HAP-1 (cell line): ENCODE measurements around the gene CACNA1H.
"Not testable (repeated sequence)": the region's sequence is repeated elsewhere in the genome, so short reads cannot be mapped to it uniquely, and the experiment has no call there.

Experiments used
- DNase-seq, 2 experiments: peaks; one replicate each; pipeline ENCODE4 v3.0.0-alpha.2; 2016 to 2020; ENCODE audit warnings: low spot score in 2 of 2
- H3K27me3 ChIP-seq: fragments of 250-450 bp; sonication (Bioruptor Pico); 2 replicates; pipeline ENCODE4 v1.5.1; 2020; ENCODE audit warnings: low read depth, mild to moderate bottlenecking, moderate library complexity
- H3K36me3 ChIP-seq: fragments of 250-450 bp; sonication (Bioruptor Pico); replicated peaks from 2 replicates; pipeline ENCODE4 v1.5.1; 2020; ENCODE audit warnings: mild to moderate bottlenecking
- H3K4me1 ChIP-seq: fragments of 250-450 bp; sonication (Bioruptor Pico); 2 replicates; pipeline ENCODE4 v1.5.1; 2020; ENCODE audit warnings: mild to moderate bottlenecking
- H3K4me3 ChIP-seq: fragments of 250-450 bp; sonication (Bioruptor Pico); 2 replicates; pipeline ENCODE4 v1.5.1; 2020; ENCODE audit warnings: mild to moderate bottlenecking, moderate library complexity
- H3K9me3 ChIP-seq: fragments of 250-450 bp; sonication (Bioruptor Pico); 2 replicates; pipeline ENCODE4 v1.5.1; 2020; ENCODE audit warnings: mild to moderate bottlenecking, moderate library complexity
- in situ Hi-C: fragments of 300-500 bp; cut with MboI; formaldehyde crosslinking; loops from 3 replicates; pipeline ENCODE4 v1.14.3; 2020; ENCODE audit warnings: low sequenced_read_pairs, inconsistent platforms, mixed read lengths

CACNA1H gene

DNA sequence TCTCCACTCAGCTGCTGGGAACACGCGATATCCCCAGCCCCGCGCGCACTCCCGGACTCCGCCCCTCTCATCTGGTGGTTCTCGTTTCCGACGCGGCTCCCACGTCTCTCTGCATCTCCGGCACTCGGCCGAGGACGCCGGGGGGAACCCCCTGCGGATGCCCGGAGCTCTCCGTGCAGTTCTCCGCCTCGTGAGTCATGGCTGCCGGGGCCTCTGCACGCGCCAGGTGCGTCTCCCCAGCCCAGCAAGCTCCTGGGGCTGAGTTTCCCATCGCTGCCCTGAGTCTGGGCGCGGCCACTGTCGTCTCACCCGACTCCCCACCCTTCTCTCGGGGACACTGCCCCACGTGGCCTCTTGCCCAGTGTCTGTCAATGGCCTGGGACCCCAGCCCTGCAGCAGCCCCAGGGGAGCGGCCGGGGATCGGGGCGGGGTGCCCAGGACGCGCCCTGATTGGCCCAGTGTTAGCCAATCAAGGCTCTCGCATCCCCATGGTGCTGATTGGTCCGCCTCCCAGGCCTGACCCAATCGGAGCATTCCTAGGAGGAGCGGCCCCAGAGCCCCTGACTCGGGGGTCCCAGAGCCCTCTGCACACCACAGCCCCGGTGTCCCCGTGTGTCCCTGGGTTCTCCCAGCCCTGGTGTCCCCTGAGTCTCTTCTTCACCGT lies 100.9 kb downstream of the CACNA1H start:
- DNase-seq, H3K27me3 ChIP-seq, H3K9me3 ChIP-seq, H3K36me3 ChIP-seq, H3K4me1 ChIP-seq, in situ Hi-C loops, H3K4me3 ChIP-seq: not testable (repeated sequence)

DNA sequence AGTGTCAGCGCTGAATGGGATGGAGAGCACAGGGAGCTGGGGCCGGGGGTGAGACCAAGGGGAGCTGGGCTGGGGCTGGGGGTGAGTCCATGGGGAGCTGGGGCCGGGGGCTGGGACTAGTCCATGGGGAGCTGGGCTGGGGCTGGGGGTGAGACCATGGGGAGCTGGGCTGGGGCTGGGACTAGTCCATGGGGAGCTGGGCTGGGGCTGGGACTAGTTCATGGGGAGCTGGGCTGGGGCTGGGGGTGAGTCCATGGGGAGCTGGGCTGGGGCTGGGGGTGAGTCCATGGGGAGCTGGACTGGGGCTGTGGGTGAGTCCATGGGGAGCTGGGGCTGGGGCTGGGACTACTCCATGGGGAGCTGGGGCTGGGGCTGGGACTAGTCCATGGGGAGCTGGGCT lies 101.9 kb downstream of the CACNA1H start:
- H3K36me3 ChIP-seq, in situ Hi-C loops, H3K4me1 ChIP-seq, H3K27me3 ChIP-seq, H3K4me3 ChIP-seq, H3K9me3 ChIP-seq: not testable (repeated sequence)
- peak in 1 of 2 experiments; percentile 6 for DNase-seq

DNA sequence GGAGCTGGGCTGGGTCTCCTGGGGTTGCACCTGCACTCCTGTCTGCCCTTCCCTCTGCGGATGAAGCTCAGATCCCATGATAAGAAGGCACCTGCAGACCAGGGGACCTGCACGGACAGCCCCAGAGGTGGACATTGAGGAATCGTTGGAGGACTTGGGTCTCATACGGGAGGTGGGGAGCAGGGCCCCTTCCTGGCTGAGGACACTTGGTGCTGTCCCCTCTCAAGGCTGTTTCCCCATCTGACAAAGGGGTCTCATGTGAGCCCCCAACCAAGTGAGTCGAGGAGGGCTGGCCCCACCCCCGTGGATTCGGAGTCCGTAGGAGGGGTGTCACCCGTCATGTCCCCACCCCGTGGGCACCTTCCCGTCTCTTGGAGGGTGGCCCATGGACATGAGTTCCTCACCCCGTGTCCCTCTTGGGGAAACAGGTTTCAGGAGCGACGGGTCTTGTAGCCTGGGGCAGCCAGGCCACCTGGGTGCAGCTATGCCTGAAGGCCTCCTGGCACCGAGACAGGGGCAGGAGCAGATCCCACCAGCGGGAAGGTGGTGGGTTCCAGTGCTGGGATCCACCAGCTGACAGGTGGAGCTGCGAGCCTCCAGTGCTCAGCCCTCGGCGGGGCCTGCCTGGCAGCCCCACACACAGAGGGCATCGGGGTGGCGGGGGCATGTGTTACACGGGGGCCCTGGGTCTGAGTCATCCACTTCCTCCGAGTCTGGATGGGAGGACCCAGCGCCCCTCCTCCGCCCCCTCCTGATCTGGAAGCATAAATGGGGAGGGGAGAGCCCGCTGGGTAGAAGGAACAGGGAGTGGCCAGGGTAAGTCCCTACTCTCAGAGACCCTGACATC lies 102.6 kb downstream of the CACNA1H start, which contains the start of gene TPSD1:
TSS of gene TPSD1 (plus strand) at position 794 of the 847 bp plus-strand sequence. CDS start 212 bp downstream, outside the sequence.
- H3K4me3 ChIP-seq, H3K9me3 ChIP-seq, in situ Hi-C loops, H3K4me1 ChIP-seq, DNase-seq, H3K36me3 ChIP-seq: not testable (repeated sequence)
- H3K27me3 ChIP-seq: peaks cover 16% of the 10 kb centered on the region

DNA sequence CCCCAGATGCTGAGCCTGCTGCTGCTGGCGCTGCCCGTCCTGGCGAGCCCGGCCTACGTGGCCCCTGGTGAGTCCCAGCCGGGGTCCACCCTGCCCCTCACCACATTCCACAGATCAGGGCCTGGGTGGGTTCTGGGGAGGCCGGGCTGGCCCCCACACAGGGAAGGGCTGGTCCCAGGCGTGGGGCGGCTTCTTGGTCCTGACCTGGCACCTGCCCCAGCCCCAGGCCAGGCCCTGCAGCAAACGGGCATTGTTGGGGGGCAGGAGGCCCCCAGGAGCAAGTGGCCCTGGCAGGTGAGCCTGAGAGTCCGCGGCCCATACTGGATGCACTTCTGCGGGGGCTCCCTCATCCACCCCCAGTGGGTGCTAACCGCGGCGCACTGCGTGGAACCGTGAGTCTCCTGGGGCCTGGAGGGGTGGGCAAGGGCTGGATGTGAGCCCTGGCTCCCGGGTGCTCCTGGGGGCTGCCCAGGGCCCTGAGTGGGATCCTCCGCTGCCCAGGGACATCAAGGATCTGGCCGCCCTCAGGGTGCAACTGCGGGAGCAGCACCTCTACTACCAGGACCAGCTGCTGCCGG lies 103.5 kb downstream of the CACNA1H start:
- in situ Hi-C loops, H3K9me3 ChIP-seq, H3K4me1 ChIP-seq, H3K36me3 ChIP-seq, H3K4me3 ChIP-seq: not testable (repeated sequence)
- DNase-seq: peak in 1 of 2 experiments; percentile 5
- peaks cover 19% of the 10 kb centered on the region for H3K27me3 ChIP-seq

DNA sequence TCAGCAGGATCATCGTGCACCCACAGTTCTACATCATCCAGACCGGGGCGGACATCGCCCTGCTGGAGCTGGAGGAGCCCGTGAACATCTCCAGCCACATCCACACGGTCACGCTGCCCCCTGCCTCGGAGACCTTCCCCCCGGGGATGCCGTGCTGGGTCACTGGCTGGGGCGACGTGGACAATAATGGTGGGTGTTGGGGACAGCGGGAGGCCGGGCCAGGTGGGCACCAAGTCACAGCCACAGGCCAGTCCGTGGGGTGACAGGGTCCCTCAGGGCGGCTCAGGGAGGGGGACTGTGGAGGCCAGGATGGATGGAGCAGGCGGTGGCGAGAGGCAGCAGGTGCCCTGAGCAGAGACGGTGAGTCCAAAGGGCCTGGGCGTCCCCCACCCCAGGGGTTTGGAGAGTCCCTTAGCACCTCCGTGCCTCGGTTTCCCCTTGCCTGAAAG lies 104.0 kb downstream of the CACNA1H start:
- in situ Hi-C loops: no loop called here
- no peaks in the 10 kb centered on the region for H3K36me3 ChIP-seq
- no peaks in the 10 kb centered on the region for H3K4me1 ChIP-seq
- H3K9me3 ChIP-seq: no peaks in the 10 kb centered on the region
- peaks cover 24% of the 10 kb centered on the region for H3K27me3 ChIP-seq
- peak in 1 of 2 experiments; percentile 7 for DNase-seq
- no peak overlapping the region for H3K4me3 ChIP-seq

DNA sequence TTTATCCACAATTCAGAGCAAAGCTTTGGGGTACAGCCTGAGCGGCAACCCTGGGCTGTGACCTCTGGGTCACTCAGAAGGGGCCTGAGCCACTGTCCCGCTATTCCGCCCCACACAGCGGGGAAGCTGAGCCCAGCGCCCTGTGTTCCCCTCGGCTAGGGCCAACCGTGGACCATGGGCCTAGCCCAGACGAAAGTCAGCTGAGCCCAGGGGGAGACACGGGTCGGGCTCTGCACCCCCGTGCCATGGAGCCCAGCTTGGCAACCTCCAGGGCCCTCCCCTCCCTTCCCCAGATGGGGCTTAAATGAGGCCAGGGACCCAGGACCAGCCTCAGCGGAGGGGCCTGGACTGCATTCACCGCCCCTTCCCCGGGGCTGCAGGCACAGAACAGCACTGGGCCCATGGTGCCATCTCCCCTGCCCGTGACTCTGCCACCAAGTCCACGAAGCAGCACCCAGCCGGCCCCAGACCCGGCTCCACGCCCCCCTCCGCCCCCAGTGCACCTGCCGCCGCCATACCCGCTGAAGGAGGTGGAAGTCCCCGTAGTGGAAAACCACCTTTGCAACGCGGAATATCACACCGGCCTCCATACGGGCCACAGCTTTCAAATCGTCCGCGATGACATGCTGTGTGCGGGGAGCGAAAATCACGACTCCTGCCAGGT lies 104.8 kb downstream of the CACNA1H start:
- Histone ChIP-seq H3K4me1 (no peaks in the 10 kb centered on the region), H3K27me3 (peaks cover 28% of the 10 kb centered on the region), H3K36me3 (no peaks in the 10 kb centered on the region), H3K4me3 (no peak overlapping the region), H3K9me3 (no peaks in the 10 kb centered on the region)
- in situ Hi-C loops: no loop called here
- DNase-seq: peak in 1 of 2 experiments; percentile 7

DNA sequence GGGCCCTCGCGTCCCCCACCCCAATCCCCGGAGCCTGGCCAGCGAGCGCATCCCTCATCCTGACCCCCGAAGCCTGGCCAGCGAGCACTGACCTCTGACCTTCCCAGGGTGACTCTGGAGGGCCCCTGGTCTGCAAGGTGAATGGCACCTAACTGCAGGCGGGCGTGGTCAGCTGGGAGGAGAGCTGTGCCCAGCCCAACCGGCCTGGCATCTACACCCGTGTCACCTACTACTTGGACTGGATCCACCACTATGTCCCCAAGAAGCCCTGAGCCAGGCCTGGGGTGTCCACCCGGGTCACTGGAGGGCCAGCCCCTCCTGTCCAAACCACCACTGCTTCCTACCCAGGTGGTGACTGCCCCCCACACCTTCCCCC lies 105.3 kb downstream of the CACNA1H start:
- DNase-seq: peak in 1 of 2 experiments; percentile 8
- H3K9me3 ChIP-seq: no peaks in the 10 kb centered on the region
- peaks cover 28% of the 10 kb centered on the region for H3K27me3 ChIP-seq

DNA sequence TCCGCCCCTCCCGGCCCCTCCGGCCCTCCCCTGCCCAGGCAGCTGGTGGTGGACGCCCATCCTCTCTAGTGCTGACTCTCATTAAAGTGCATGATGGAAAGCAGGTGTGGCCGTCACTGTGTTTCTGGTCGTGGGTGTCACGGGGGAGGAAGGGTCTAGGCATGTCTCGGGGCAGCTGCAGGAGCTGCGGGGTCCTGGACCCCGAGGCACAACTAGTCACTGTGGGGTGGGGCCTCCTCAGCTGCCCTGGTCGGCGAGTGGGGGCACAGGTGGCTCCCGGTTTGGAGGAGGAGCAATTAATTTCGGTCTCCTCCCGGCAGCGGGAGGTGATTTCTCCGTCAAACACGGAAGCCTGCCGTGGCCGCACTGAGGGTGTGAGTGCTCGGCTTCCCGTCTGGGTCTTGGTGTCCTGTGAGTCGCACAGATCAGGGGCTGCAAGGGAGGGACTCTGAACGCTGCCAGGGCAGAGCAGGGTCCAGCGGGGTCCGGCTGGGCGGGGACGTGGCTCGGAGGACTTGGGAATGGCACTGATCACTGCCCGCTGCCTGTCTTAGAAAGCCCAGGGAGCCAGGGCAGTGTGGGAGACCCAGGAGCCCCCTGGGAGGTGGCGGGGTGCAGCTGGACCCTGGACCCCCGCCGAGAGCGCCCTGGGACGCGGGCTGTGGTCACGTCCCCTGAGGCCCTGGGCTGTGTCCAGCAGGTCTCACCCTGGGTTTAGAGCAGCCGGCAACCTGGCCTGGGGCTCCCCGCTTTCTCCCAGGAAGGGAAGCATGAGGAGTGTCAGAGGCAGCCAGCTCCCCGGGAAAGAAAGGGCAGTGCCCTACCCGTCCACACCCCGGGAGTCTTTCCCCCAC lies 106.2 kb downstream of the CACNA1H start:
- Histone ChIP-seq H3K9me3 (no peaks in the 10 kb centered on the region), H3K27me3 (peaks cover 28% of the 10 kb centered on the region), H3K36me3 (no peaks in the 10 kb centered on the region), H3K4me3 (no peak overlapping the region), H3K4me1 (no peaks in the 10 kb centered on the region)
- DNase-seq: peak in 1 of 2 experiments; percentile 23
- in situ Hi-C loops: no loop called here

More for the DNA sequence above, 105.3 kb downstream of the CACNA1H start:
- Histone ChIP-seq H3K4me1 (no peaks in the 10 kb centered on the region), H3K4me3 (no peak overlapping the region), H3K36me3 (no peaks in the 10 kb centered on the region)
- in situ Hi-C loops: no loop called here

DNA sequence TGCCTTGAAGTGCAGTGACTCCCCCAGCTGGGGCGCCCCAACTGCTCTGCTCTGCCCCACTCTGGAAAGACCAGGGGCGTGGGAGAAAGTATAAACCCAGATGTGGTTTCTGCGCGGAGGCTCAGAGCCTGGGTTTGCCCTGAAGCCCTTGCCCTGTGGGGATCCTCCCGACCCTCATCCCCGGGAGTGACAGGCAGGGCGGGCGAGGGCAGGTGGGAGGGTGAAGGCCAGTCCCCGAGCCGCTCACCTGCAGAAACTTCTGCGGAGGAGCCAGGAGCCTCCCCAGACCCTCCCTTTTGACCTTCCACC lies 106.8 kb downstream of the CACNA1H start:
- Histone ChIP-seq H3K9me3 (no peaks in the 10 kb centered on the region), H3K4me3 (no peak overlapping the region), H3K4me1 (no peaks in the 10 kb centered on the region), H3K27me3 (peaks cover 28% of the 10 kb centered on the region), H3K36me3 (no peaks in the 10 kb centered on the region)
- DNase-seq: no peak
- in situ Hi-C loops: no loop called here

DNA sequence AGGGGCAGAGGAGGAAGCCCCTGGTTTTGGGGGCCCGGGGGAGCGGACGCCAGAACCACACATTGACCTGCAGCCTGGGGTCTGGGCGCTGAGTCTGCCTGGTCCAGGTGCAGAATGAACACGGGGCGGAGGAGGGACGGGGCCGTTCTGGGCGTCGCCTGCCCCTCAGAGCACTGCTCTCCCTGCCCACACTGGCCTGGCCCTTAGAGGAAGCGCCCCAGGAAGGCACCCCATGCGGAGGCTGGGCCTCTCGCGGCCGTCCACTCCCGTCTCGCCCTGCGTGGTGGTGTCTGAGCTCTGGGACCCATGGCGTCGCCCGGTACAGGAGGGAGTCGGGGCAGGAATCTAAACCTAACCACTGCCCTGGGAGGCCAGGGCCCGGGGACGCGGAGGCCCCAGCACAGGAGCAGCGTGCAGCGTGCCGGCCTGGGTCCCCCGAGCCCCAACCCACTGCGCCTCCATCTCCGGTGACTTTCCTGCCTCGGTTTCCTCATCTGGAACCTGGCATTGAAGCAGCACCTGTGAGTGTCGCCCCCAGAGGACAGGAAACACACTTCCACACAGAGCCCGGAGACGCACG lies 107.3 kb downstream of the CACNA1H start:
- Histone ChIP-seq H3K36me3 (no peaks in the 10 kb centered on the region), H3K4me1 (no peaks in the 10 kb centered on the region), H3K4me3 (no peak overlapping the region), H3K9me3 (no peaks in the 10 kb centered on the region), H3K27me3 (peaks cover 28% of the 10 kb centered on the region)
- in situ Hi-C loops: no loop called here
- no peak for DNase-seq

DNA sequence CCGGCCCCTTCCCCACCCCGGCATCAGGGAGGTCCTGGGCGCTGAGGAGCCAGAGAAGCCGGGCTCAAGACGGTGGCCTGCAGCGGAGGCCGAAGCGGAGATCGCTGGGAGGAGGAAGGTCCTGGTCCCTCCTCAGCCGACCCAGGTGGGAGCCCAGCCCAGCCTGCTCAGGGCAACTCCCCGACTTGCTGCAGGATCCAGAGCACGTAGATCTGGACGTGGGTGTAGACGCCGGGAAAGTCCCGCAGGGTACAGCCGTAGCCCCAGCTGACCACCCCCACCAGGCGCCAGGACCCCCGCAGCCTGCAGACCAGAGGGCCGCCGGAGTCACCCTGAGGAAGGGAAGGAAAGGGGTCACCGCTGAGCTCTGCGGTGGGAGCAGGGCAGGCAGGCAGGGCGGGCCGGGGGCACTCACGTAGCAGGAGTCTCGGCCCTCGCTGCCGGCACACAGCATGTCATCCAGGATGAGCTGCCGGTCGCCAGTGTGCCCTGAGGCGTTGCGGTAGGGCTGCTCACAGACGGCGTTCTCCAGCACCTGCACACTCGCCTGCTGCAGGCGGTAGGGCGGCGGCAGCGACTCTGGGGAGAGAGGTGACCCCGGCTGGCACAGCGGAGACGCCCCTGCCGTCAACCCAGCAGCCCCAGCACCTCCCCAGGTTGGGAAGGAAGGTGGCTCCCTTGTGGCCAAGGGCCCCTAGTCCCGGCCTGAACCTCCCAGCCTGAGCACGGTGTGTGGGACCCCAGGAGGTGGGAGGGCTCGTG lies 108.4 kb downstream of the CACNA1H start:
- H3K27me3 ChIP-seq: peaks cover 28% of the 10 kb centered on the region
- no peak overlapping the region for H3K4me3 ChIP-seq
- H3K36me3 ChIP-seq: no peaks in the 10 kb centered on the region
- no peaks in the 10 kb centered on the region for H3K9me3 ChIP-seq
- in situ Hi-C loops: no loop called here
- H3K4me1 ChIP-seq: no peaks in the 10 kb centered on the region
- DNase-seq: no peak

DNA sequence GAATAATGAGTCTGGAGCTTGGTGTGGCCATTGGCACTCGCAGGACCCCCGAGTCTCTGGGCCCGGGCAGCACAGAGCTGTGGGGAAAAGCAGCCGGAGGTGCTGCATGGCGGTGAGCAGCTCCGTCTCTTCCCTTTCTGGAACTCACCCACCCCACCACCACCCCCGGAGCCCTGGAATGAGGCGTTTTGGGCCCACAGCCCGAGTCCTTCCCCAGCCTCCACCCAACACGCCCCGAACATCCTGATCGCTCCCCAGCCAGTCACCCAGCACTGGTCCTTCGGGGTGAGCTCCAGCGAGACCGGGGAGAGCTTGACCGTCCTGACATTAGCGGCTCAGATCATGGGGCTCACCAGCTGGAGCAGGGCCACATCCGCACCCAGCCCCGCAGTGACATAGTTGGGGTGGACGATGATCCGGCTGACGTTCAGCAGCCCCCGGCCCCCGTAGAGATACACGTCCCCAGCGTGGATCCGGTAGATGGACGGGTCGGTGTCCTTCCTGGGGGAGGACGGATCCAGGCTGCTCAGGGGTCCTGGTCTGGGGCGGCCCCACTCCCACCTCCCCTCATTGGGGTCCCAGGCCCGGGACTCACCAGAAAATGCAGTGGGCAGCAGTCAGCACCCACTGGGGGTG lies 109.4 kb downstream of the CACNA1H start:
- Histone ChIP-seq H3K9me3 (no peaks in the 10 kb centered on the region), H3K4me1 (no peaks in the 10 kb centered on the region), H3K36me3 (no peaks in the 10 kb centered on the region), H3K4me3 (no peak overlapping the region), H3K27me3 (peaks cover 28% of the 10 kb centered on the region)
- in situ Hi-C loops: no loop called here
- DNase-seq: no peak
